Measurements from ENCODE around the gene PTPRM.

PTPRM gene

GRCh38 chr18:8130096-8130495 lies 563.0 kb downstream of the PTPRM start:
- H3K27ac ChIP-seq (ENCODE audit: low read depth in 2 of 2, low read length in 2 of 2), result no peak overlapping the region
- no peaks in the 10 kb centered on the region for H3K4me1 ChIP-seq (ENCODE audit: control insufficient read depth in 2 of 2, insufficient read depth in 2 of 2, low read length in 2 of 2)
- H3K9ac ChIP-seq (ENCODE audit: low read depth in 1 of 2, low read length in 2 of 2), result no peak overlapping the region
- no peaks in the 10 kb centered on the region for H3K36me3 ChIP-seq (ENCODE audit: control insufficient read depth in 2 of 2, insufficient read depth in 2 of 2, low read length in 2 of 2)
- no peaks in the 10 kb centered on the region for H3K9me3 ChIP-seq (ENCODE audit: control insufficient read depth in 2 of 2, low read length in 2 of 2)
- no peaks in the 10 kb centered on the region for H3K27me3 ChIP-seq (ENCODE audit: control insufficient read depth in 2 of 2, insufficient read depth in 2 of 2, low read length in 2 of 2)
- no peak overlapping the region for H3K4me3 ChIP-seq (ENCODE audit: low read length in 2 of 2)

- H3K4me1 ChIP-seq (ENCODE audit: control insufficient read depth in 2 of 2, insufficient read depth in 2 of 2, low read length in 2 of 2), result no peaks in the 10 kb centered on the region
- H3K27me3 ChIP-seq (ENCODE audit: control insufficient read depth in 2 of 2, insufficient read depth in 2 of 2, low read length in 2 of 2), result no peaks in the 10 kb centered on the region
- H3K9me3 ChIP-seq (ENCODE audit: control insufficient read depth in 2 of 2, low read length in 2 of 2), result no peaks in the 10 kb centered on the region
- no peak overlapping the region for H3K27ac ChIP-seq (ENCODE audit: low read depth in 2 of 2, low read length in 2 of 2)
- H3K9ac ChIP-seq (ENCODE audit: low read depth in 1 of 2, low read length in 2 of 2), result no peak overlapping the region
- H3K36me3 ChIP-seq (ENCODE audit: control insufficient read depth in 2 of 2, insufficient read depth in 2 of 2, low read length in 2 of 2), result no peaks in the 10 kb centered on the region
- no peak overlapping the region for H3K4me3 ChIP-seq (ENCODE audit: low read length in 2 of 2)
These were observed 565.9 kb downstream of the PTPRM start for GRCh38 chr18:8133032-8133431.

DNA sequence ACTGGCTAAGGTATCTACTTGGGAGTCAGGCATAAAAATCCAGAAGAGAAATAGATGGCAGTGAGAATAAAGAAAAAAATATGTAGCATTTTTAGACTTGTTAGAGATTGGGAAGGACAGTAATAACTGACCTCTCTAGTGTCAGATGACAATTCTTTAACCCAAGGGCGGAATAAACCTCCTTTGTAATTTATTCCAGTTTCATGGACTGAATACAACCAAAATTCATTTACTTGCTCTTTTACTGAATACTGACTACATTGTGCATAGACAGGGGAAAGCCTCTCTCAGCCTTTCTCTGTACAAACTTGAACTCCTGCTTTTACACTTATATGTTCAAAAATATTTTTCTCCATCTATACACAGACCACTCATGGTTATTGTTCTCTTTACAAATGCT lies 566.8 kb downstream of the PTPRM start:
- Histone ChIP-seq H3K4me1 (ENCODE audit: control insufficient read depth in 2 of 2, insufficient read depth in 2 of 2, low read length in 2 of 2) (no peaks in the 10 kb centered on the region), H3K9me3 (ENCODE audit: control insufficient read depth in 2 of 2, low read length in 2 of 2) (no peaks in the 10 kb centered on the region), H3K27ac (ENCODE audit: low read depth in 2 of 2, low read length in 2 of 2) (no peak overlapping the region), H3K27me3 (ENCODE audit: control insufficient read depth in 2 of 2, insufficient read depth in 2 of 2, low read length in 2 of 2) (no peaks in the 10 kb centered on the region), H3K4me3 (ENCODE audit: low read length in 2 of 2) (no peak overlapping the region), H3K9ac (ENCODE audit: low read depth in 1 of 2, low read length in 2 of 2) (no peak overlapping the region), H3K36me3 (ENCODE audit: control insufficient read depth in 2 of 2, insufficient read depth in 2 of 2, low read length in 2 of 2) (no peaks in the 10 kb centered on the region)

DNA sequence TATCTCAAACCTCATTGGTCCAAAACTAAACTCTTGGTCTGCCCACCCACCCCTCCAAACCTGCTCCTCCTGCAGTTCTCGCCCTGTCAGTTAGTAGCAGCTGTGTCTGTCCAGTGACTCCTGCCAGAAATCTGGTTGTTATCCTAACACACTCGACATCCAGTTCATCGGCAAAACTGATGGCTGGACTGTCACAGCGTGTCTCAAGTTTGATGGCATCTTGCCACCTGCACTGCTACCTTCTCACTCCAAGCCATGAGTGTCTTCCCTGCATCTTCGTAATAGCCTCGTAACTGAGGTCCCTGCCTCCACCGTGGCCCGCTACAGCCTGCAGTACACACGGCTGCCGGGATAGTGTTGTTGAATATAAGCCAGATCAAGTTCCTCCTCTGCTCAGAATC lies 572.0 kb downstream of the PTPRM start:
- no peaks in the 10 kb centered on the region for H3K4me1 ChIP-seq (ENCODE audit: control insufficient read depth in 2 of 2, insufficient read depth in 2 of 2, low read length in 2 of 2)
- H3K4me3 ChIP-seq (ENCODE audit: low read length in 2 of 2), result no peak overlapping the region
- no peaks in the 10 kb centered on the region for H3K9me3 ChIP-seq (ENCODE audit: control insufficient read depth in 2 of 2, low read length in 2 of 2)
- no peaks in the 10 kb centered on the region for H3K27me3 ChIP-seq (ENCODE audit: control insufficient read depth in 2 of 2, insufficient read depth in 2 of 2, low read length in 2 of 2)
- H3K9ac ChIP-seq (ENCODE audit: low read depth in 1 of 2, low read length in 2 of 2), result no peak overlapping the region
- H3K27ac ChIP-seq (ENCODE audit: low read depth in 2 of 2, low read length in 2 of 2), result no peak overlapping the region
- no peaks in the 10 kb centered on the region for H3K36me3 ChIP-seq (ENCODE audit: control insufficient read depth in 2 of 2, insufficient read depth in 2 of 2, low read length in 2 of 2)

DNA sequence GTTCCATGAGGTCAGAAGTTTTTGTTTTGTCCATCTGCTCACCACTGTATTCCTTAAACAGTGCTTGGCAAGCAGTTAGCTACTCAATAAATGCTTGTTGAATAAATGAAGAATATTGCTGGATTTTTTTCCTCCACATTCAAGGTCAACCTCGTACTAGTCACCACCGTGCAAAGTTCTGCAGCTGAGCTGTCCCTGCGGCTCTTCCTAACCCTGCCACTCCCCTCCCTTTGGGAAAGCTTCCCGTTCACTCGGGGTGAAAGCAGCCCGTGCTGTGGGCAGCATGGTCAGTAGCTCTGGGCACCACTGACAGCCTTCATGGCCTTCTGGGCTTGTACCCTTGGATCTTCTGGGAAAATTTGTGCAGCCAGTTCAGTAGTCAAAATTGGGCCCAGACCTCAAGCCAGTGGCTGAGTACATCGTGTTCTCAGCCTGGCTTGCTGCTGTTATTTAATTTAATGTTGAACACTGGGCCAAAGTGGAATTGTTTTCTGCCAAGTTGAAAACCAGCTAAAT lies 572.8 kb downstream of the PTPRM start:
- Histone ChIP-seq H3K9me3 (ENCODE audit: control insufficient read depth in 2 of 2, low read length in 2 of 2) (no peaks in the 10 kb centered on the region), H3K4me1 (ENCODE audit: control insufficient read depth in 2 of 2, insufficient read depth in 2 of 2, low read length in 2 of 2) (no peaks in the 10 kb centered on the region), H3K27ac (ENCODE audit: low read depth in 2 of 2, low read length in 2 of 2) (no peak overlapping the region), H3K9ac (ENCODE audit: low read depth in 1 of 2, low read length in 2 of 2) (no peak overlapping the region), H3K36me3 (ENCODE audit: control insufficient read depth in 2 of 2, insufficient read depth in 2 of 2, low read length in 2 of 2) (no peaks in the 10 kb centered on the region), H3K27me3 (ENCODE audit: control insufficient read depth in 2 of 2, insufficient read depth in 2 of 2, low read length in 2 of 2) (no peaks in the 10 kb centered on the region), H3K4me3 (ENCODE audit: low read length in 2 of 2) (no peak overlapping the region)

- Histone ChIP-seq H3K4me3 (ENCODE audit: low read length in 2 of 2) (no peak overlapping the region), H3K27ac (ENCODE audit: low read depth in 2 of 2, low read length in 2 of 2) (no peak overlapping the region), H3K4me1 (ENCODE audit: control insufficient read depth in 2 of 2, insufficient read depth in 2 of 2, low read length in 2 of 2) (no peaks in the 10 kb centered on the region), H3K9ac (ENCODE audit: low read depth in 1 of 2, low read length in 2 of 2) (no peak overlapping the region), H3K36me3 (ENCODE audit: control insufficient read depth in 2 of 2, insufficient read depth in 2 of 2, low read length in 2 of 2) (no peaks in the 10 kb centered on the region), H3K9me3 (ENCODE audit: control insufficient read depth in 2 of 2, low read length in 2 of 2) (no peaks in the 10 kb centered on the region), H3K27me3 (ENCODE audit: control insufficient read depth in 2 of 2, insufficient read depth in 2 of 2, low read length in 2 of 2) (no peaks in the 10 kb centered on the region)
These were observed 573.9 kb downstream of the PTPRM start for GRCh38 chr18:8140841-8141501.

DNA sequence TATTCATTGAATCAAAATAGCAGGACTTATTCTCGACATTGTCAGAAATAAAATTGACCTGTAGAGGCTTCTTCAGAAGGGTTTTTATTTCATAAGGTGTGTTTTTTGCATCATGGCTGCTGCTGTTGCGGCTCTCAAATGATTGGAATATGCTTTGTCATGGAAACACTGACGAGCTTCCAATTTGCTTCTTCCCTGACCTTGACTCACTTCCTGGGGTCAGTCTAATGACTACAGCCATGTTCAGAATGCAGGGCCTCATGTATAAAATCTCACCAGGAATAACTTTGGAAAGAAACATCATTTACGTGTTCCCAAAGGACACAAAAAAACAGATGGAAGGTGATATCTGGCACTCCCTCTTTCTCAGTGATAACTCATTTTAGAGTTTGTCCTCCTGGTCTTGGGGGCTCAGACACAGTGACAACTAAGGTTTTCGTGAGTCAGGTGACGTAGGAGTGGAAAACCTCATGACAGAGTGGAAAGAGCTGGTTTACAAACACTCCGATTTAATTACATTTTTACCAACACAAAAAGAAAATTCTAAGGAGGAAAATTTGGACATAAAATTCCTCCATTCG lies 575.1 kb downstream of the PTPRM start:
- no peaks in the 10 kb centered on the region for H3K36me3 ChIP-seq (ENCODE audit: control insufficient read depth in 2 of 2, insufficient read depth in 2 of 2, low read length in 2 of 2)
- H3K4me3 ChIP-seq (ENCODE audit: low read length in 2 of 2), result no peak overlapping the region
- H3K4me1 ChIP-seq (ENCODE audit: control insufficient read depth in 2 of 2, insufficient read depth in 2 of 2, low read length in 2 of 2), result no peaks in the 10 kb centered on the region
- H3K27me3 ChIP-seq (ENCODE audit: control insufficient read depth in 2 of 2, insufficient read depth in 2 of 2, low read length in 2 of 2), result no peaks in the 10 kb centered on the region
- no peak overlapping the region for H3K27ac ChIP-seq (ENCODE audit: low read depth in 2 of 2, low read length in 2 of 2)
- no peak overlapping the region for H3K9ac ChIP-seq (ENCODE audit: low read depth in 1 of 2, low read length in 2 of 2)
- H3K9me3 ChIP-seq (ENCODE audit: control insufficient read depth in 2 of 2, low read length in 2 of 2), result no peaks in the 10 kb centered on the region

DNA sequence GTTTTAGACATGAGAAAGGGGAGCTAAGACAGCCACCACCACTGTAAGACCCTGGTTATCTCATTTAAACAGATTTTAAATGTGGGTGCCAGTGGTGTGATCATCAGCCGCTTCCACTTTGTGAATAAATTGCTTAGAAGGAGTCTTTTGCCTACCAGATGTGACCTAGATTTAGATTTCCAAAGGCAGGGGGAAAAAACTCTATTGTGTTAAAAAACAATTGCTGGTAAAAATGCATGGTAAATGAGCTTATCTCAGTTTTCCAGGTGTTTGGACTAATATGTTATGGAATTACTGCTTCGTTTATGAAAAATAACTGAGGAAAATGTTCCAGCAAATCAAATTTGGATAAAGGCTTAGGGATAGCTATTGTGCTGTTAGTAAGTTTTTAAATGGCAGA lies 575.8 kb downstream of the PTPRM start:
- Histone ChIP-seq H3K27me3 (ENCODE audit: control insufficient read depth in 2 of 2, insufficient read depth in 2 of 2, low read length in 2 of 2) (no peaks in the 10 kb centered on the region), H3K4me1 (ENCODE audit: control insufficient read depth in 2 of 2, insufficient read depth in 2 of 2, low read length in 2 of 2) (no peaks in the 10 kb centered on the region), H3K36me3 (ENCODE audit: control insufficient read depth in 2 of 2, insufficient read depth in 2 of 2, low read length in 2 of 2) (no peaks in the 10 kb centered on the region), H3K9ac (ENCODE audit: low read depth in 1 of 2, low read length in 2 of 2) (no peak overlapping the region), H3K4me3 (ENCODE audit: low read length in 2 of 2) (no peak overlapping the region), H3K27ac (ENCODE audit: low read depth in 2 of 2, low read length in 2 of 2) (no peak overlapping the region), H3K9me3 (ENCODE audit: control insufficient read depth in 2 of 2, low read length in 2 of 2) (no peaks in the 10 kb centered on the region)

DNA sequence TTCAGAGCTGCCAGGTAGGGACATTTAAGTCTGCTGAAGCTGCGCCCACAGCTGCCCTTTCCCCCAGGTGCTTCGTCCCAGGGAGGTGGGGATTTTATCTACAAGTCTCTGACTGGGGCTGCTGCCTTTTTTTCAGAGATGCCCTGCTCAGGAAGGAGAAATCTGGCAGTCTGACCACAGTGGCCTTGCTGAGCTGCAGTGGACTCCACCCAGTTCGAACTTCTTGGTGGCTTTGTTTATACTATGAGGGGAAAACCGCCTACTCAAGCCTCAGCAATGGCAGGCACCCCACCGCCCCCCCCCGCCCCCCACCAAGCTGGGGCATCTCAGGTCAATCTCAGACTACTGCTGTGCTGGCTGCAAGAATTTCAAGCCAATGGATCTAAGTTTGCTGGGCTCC lies 584.1 kb downstream of the PTPRM start:
- no peaks in the 10 kb centered on the region for H3K27me3 ChIP-seq (ENCODE audit: control insufficient read depth in 2 of 2, insufficient read depth in 2 of 2, low read length in 2 of 2)
- no peak overlapping the region for H3K27ac ChIP-seq (ENCODE audit: low read depth in 2 of 2, low read length in 2 of 2)
- no peaks in the 10 kb centered on the region for H3K9me3 ChIP-seq (ENCODE audit: control insufficient read depth in 2 of 2, low read length in 2 of 2)
- no peak overlapping the region for H3K4me3 ChIP-seq (ENCODE audit: low read length in 2 of 2)
- H3K36me3 ChIP-seq (ENCODE audit: control insufficient read depth in 2 of 2, insufficient read depth in 2 of 2, low read length in 2 of 2), result no peaks in the 10 kb centered on the region
- no peak overlapping the region for H3K9ac ChIP-seq (ENCODE audit: low read depth in 1 of 2, low read length in 2 of 2)
- no peaks in the 10 kb centered on the region for H3K4me1 ChIP-seq (ENCODE audit: control insufficient read depth in 2 of 2, insufficient read depth in 2 of 2, low read length in 2 of 2)

- H3K9ac ChIP-seq (ENCODE audit: low read depth in 1 of 2, low read length in 2 of 2), result no peak overlapping the region
- H3K36me3 ChIP-seq (ENCODE audit: control insufficient read depth in 2 of 2, insufficient read depth in 2 of 2, low read length in 2 of 2), result no peaks in the 10 kb centered on the region
- no peak overlapping the region for H3K27ac ChIP-seq (ENCODE audit: low read depth in 2 of 2, low read length in 2 of 2)
- H3K9me3 ChIP-seq (ENCODE audit: control insufficient read depth in 2 of 2, low read length in 2 of 2), result no peaks in the 10 kb centered on the region
- H3K4me3 ChIP-seq (ENCODE audit: low read length in 2 of 2), result no peak overlapping the region
- no peaks in the 10 kb centered on the region for H3K27me3 ChIP-seq (ENCODE audit: control insufficient read depth in 2 of 2, insufficient read depth in 2 of 2, low read length in 2 of 2)
- no peaks in the 10 kb centered on the region for H3K4me1 ChIP-seq (ENCODE audit: control insufficient read depth in 2 of 2, insufficient read depth in 2 of 2, low read length in 2 of 2)
These were observed 586.9 kb downstream of the PTPRM start for GRCh38 chr18:8153887-8154583.
